Erythroblast (primary cell): ENCODE results near the gene PRRT2.

ENCODE experiments used
- GATA1 ChIP-seq: IDR thresholded peaks from 2 replicates; pipeline ENCODE4 v1.6.1; 2011; ENCODE audit warnings: low read depth, mild to moderate bottlenecking, control low read depth, low read length, moderate library complexity
- POLR2A ChIP-seq: IDR thresholded peaks from 2 replicates; pipeline ENCODE4 v1.6.1; 2011; ENCODE audit warnings: mild to moderate bottlenecking, low read length

- no peak for TF ChIP-seq POLR2A
- no peak for TF ChIP-seq GATA1
Measured at GRCh38 chr16:29769507-29769906, 42.5 kb upstream of the PRRT2 start.
